Measurements from ENCODE around the gene CCSER1. TPM values are rescaled to one million over a fixed set of nuclear protein-coding genes. Genes with fewer than 3 reads are reported as not detected.

The CCSER1 gene
- total RNA-seq, 1 donor from 2014 or later: 11.9 TPM

GRCh38 chr4:91282217-91282616, 1155.0 kb downstream of the CCSER1 start:
- TF ChIP-seq CTCF (conservative IDR thresholded peaks at IDR 0.05): no peak
- no peak overlapping the region for H3K27ac Mint-ChIP-seq (ENCODE audit: unreplicated experiment)
- H3K4me3 Mint-ChIP-seq: no peak overlapping the region
- peaks cover 3% of the 10 kb centered on the region for H3K9me3 Mint-ChIP-seq
- DNase-seq (ENCODE audit: low read depth, low spot score): no peak
- no peaks in the 10 kb centered on the region for H3K36me3 Mint-ChIP-seq (ENCODE audit: low read depth)
- H3K4me1 Mint-ChIP-seq: no peaks in the 10 kb centered on the region
- H3K27me3 Mint-ChIP-seq (ENCODE audit: low read depth): no peaks in the 10 kb centered on the region

GRCh38 chr4:91283726-91284230, 1156.6 kb downstream of the CCSER1 start:
- Mint-ChIP-seq H3K27me3 (ENCODE audit: low read depth) (no peaks in the 10 kb centered on the region), H3K9me3 (peaks cover 2% of the 10 kb centered on the region), H3K4me3 (no peak overlapping the region), H3K4me1 (peaks cover 8% of the 10 kb centered on the region), H3K27ac (ENCODE audit: unreplicated experiment) (no peak overlapping the region), H3K36me3 (ENCODE audit: low read depth) (no peaks in the 10 kb centered on the region)
- no peak for DNase-seq (ENCODE audit: low read depth, low spot score)
- no peak for TF ChIP-seq CTCF (conservative IDR thresholded peaks at IDR 0.05)

GRCh38 chr4:91284480-91284879, 1157.3 kb downstream of the CCSER1 start:
- no peak for TF ChIP-seq CTCF (conservative IDR thresholded peaks at IDR 0.05)
- Mint-ChIP-seq H3K4me3 (no peak overlapping the region), H3K4me1 (peaks cover 8% of the 10 kb centered on the region), H3K27me3 (ENCODE audit: low read depth) (no peaks in the 10 kb centered on the region), H3K27ac (ENCODE audit: unreplicated experiment) (no peak overlapping the region), H3K36me3 (ENCODE audit: low read depth) (no peaks in the 10 kb centered on the region), H3K9me3 (peaks cover 2% of the 10 kb centered on the region)
- DNase-seq (ENCODE audit: low read depth, low spot score): no peak

- Mint-ChIP-seq H3K9me3 (peaks cover 3% of the 10 kb centered on the region), H3K4me3 (no peak overlapping the region), H3K36me3 (ENCODE audit: low read depth) (no peaks in the 10 kb centered on the region), H3K27ac (ENCODE audit: unreplicated experiment) (no peak overlapping the region), H3K4me1 (peaks cover 8% of the 10 kb centered on the region), H3K27me3 (ENCODE audit: low read depth) (no peaks in the 10 kb centered on the region)
- no peak for DNase-seq (ENCODE audit: low read depth, low spot score)
- TF ChIP-seq CTCF (conservative IDR thresholded peaks at IDR 0.05): no peak
Measured at GRCh38 chr4:91285487-91285886, 1158.3 kb downstream of the CCSER1 start.

GRCh38 chr4:91288702-91289311, 1161.6 kb downstream of the CCSER1 start:
- Mint-ChIP-seq H3K27ac (ENCODE audit: unreplicated experiment) (no peak overlapping the region), H3K4me1 (peaks cover 8% of the 10 kb centered on the region), H3K4me3 (no peak overlapping the region), H3K36me3 (ENCODE audit: low read depth) (no peaks in the 10 kb centered on the region), H3K27me3 (ENCODE audit: low read depth) (no peaks in the 10 kb centered on the region), H3K9me3 (peaks cover 5% of the 10 kb centered on the region)
- DNase-seq (ENCODE audit: low read depth, low spot score): no peak
- TF ChIP-seq CTCF (conservative IDR thresholded peaks at IDR 0.05): no peak
